Suprapubic skin (tissue), 4 donors: Measurements from ENCODE around the gene HRG.

ENCODE experiments used
- CTCF ChIP-seq, 2 donors: fragments of 200-600 bp in 1 of 2; fragments of 450-650 bp in 1 of 2; sonication (generic) in 1 of 2; IDR thresholded peaks; one replicate each; pipeline ENCODE4 v1.5.1; 2016 to 2019; ENCODE audit warnings: antibody characterized with exemption in 2 of 2, mild to moderate bottlenecking in 1 of 2, moderate library complexity in 1 of 2
- EP300 ChIP-seq: sonication (generic); formaldehyde crosslinking; IDR thresholded peaks from one replicate; pipeline ENCODE4 v1.6.1; 2017; ENCODE audit warnings: antibody characterized with exemption
- POLR2A ChIP-seq, 2 donors: fragments of 450-650 bp; IDR thresholded peaks; one replicate each; pipeline ENCODE4 v1.6.1; 2017; ENCODE audit warnings: antibody characterized with exemption in 2 of 2, mild to moderate bottlenecking in 2 of 2, moderate library complexity in 2 of 2
- POLR2AphosphoS5 ChIP-seq, 3 donors: sonication (generic); formaldehyde crosslinking; IDR thresholded peaks; one replicate each; pipeline ENCODE4 v1.6.1; 2017; ENCODE audit warnings: antibody characterized with exemption in 3 of 3

DNA sequence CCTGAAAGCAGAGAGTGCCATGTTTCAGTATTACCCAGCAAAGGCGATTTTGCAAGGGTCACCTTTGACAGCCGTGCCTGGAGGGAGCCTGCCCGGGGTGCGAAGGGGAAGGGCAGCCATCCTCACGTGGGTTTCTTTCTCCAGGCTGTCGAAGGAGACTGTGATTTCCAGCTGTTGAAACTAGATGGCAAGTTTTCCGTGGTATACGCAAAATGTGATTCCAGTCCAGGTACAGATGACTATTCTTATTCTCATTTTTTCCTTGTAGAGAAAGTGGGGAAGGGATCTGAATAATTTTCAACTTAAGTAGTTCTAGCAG lies 49.6 kb upstream of the HRG start:
- TF ChIP-seq CTCF (IDR thresholded peaks at IDR 0.05) (no peak), EP300 (no peak), POLR2AphosphoS5 (IDR thresholded peaks at IDR 0.05) (no peak), POLR2A (IDR thresholded peaks at IDR 0.05) (no peak)
